GM23248 (cell line): ENCODE measurements around the gene MMS19.

Experiments used
- EZH2 ChIP-seq: fragments of 200-600 bp; sonication (generic); IDR thresholded peaks from 2 replicates; pipeline ENCODE4 v1.6.1; 2018; ENCODE audit warnings: antibody characterized with exemption, mild to moderate bottlenecking; ENCODE audit not compliant: insufficient read depth, poor library complexity, severe bottlenecking
- EZH2phosphoT487 ChIP-seq: fragments of 200-600 bp; sonication (generic); IDR thresholded peaks from 2 replicates; pipeline ENCODE4 v1.6.1; 2018; ENCODE audit warnings: antibody characterized with exemption, moderate library complexity, mild to moderate bottlenecking, low read depth; ENCODE audit not compliant: insufficient read depth

- TF ChIP-seq EZH2: no peak
- TF ChIP-seq EZH2phosphoT487: no peak
These were observed 1.5 kb upstream of the MMS19 start for GRCh38 chr10:97499561-97500296.
